AG09309 (cell line): ENCODE measurements around the gene URGCP.

Experiments used
- DNase-seq: peaks from one replicate; pipeline ENCODE4 v3.0.0-alpha.2; 2010; ENCODE audit warnings: low read depth
- H3K4me3 ChIP-seq: 2 replicates; pipeline ENCODE4 v1.5.1; 2011; ENCODE audit warnings: mild to moderate bottlenecking, low read depth, low read length, moderate library complexity; ENCODE audit not compliant: control insufficient read depth
- CTCF ChIP-seq: IDR thresholded peaks from 2 replicates; pipeline ENCODE4 v1.5.1; 2011; ENCODE audit warnings: mild to moderate bottlenecking, low read depth, low read length, inconsistent platforms; ENCODE audit not compliant: insufficient read depth, control insufficient read depth; ENCODE audit errors: missing control alignments

The URGCP gene

GRCh38 chr7:43869867-43870240, 36.5 kb downstream of the URGCP start:
- DNase-seq: peak; percentile 89
- TF ChIP-seq CTCF: no peak
- peak overlapping the region; percentile 80 for H3K4me3 ChIP-seq

- TF ChIP-seq CTCF: no peak
- peak within 1 kb of the TSS; percentile 80 for H3K4me3 ChIP-seq
- peak; percentile 86 for DNase-seq
These were observed 37.2 kb downstream of the URGCP start, which contains the start of gene MRPS24 for GRCh38 chr7:43869006-43869866. MRPS24 (minus strand) TSS chr7:43869517; CDS start chr7:43869495, 22 bp downstream.

GRCh38 chr7:43868681-43869005, 37.8 kb downstream of the URGCP start:
- DNase-seq: no peak

GRCh38 chr7:43868181-43868580, 38.2 kb downstream of the URGCP start:
- no peak for DNase-seq
- H3K4me3 ChIP-seq: peak overlapping the region; percentile 80
- no peak for TF ChIP-seq CTCF

More at GRCh38 chr7:43868681-43869005, 37.8 kb downstream of the URGCP start:
- peak overlapping the region; percentile 80 for H3K4me3 ChIP-seq
- no peak for TF ChIP-seq CTCF

- H3K4me3 ChIP-seq: no peak overlapping the region
- no peak for TF ChIP-seq CTCF
- no peak for DNase-seq
These were observed 41.1 kb downstream of the URGCP start for GRCh38 chr7:43865277-43865676.

GRCh38 chr7:43864126-43864525, 42.3 kb downstream of the URGCP start:
- no peak for TF ChIP-seq CTCF
- DNase-seq: no peak
- no peak overlapping the region for H3K4me3 ChIP-seq
